Measurements from ENCODE around the gene CCDC188. TPM values are rescaled to one million over a fixed set of nuclear protein-coding genes. Genes with fewer than 3 reads are reported as not detected.

Gene CCDC188
- total and polyA plus RNA-seq, 4 experiments from 2014 or later, result not detected

- POLR2A ChIA-PET (ENCODE audit: partially characterized antibody), result no interaction called here
- peaks cover 0 to 5% of the 10 kb centered on the region in 2 donors for H3K36me3 Mint-ChIP-seq
- peak overlapping the region in 1 of 7 donors; percentile 52 for H3K27ac Mint-ChIP-seq
These were observed 6.8 kb downstream of the CCDC188 start for GRCh38 chr22:20143883-20144665.

GRCh38 chr22:20142711-20143621, 7.9 kb downstream of the CCDC188 start:
- intact Hi-C loops (cut with micrococcal nuclease), result no loop called here
- no peaks in the 10 kb centered on the region for H3K9me3 ChIP-seq (ENCODE audit: control insufficient read depth in 1 of 2, low read length in 2 of 2)
- H3K4me3 ChIP-seq (ENCODE audit: low read length in 2 of 2), result no peak overlapping the region
- H3K4me1 ChIP-seq (ENCODE audit: insufficient read depth, low read length), result no peaks in the 10 kb centered on the region
- no peaks in the 10 kb centered on the region for H3K36me3 ChIP-seq (ENCODE audit: insufficient read depth, low read length)
- Mint-ChIP-seq H3K9me3 (no peaks in the 10 kb centered on the region), H3K27me3 (no peaks in the 10 kb centered on the region), H3K36me3 (peaks cover 0 to 5% of the 10 kb centered on the region in 2 donors), H3K27ac (no peak overlapping the region), H3K4me3 (no peak overlapping the region), H3K4me1 (peaks cover 0 to 8% (median under 1%) of the 10 kb centered on the region in 4 donors)
- H3K27ac ChIP-seq (ENCODE audit: low read depth, low read length), result no peak overlapping the region
- no peaks in the 10 kb centered on the region for H3K27me3 ChIP-seq (ENCODE audit: insufficient read depth, low read length)
- DNase-seq, result no peak
- CTCF ChIA-PET (ENCODE audit: partially characterized antibody), result no interaction called here
- POLR2A ChIA-PET (ENCODE audit: partially characterized antibody), result no interaction called here

More at GRCh38 chr22:20143883-20144665, 6.8 kb downstream of the CCDC188 start:
- H3K9me3 ChIP-seq (ENCODE audit: control insufficient read depth in 1 of 2, low read length in 2 of 2), result no peaks in the 10 kb centered on the region
- H3K9me3 Mint-ChIP-seq, result no peaks in the 10 kb centered on the region
- no peaks in the 10 kb centered on the region for H3K27me3 Mint-ChIP-seq
- H3K4me1 Mint-ChIP-seq, result peaks cover 0 to 3% (median 0%) of the 10 kb centered on the region in 4 donors
- H3K27me3 ChIP-seq (ENCODE audit: insufficient read depth, low read length), result no peaks in the 10 kb centered on the region
- CTCF ChIA-PET (ENCODE audit: partially characterized antibody), result no interaction called here
- no peak overlapping the region for H3K27ac ChIP-seq (ENCODE audit: low read depth, low read length)
- H3K4me3 Mint-ChIP-seq, result no peak overlapping the region
- H3K36me3 ChIP-seq (ENCODE audit: insufficient read depth, low read length), result no peaks in the 10 kb centered on the region
- H3K4me1 ChIP-seq (ENCODE audit: insufficient read depth, low read length), result no peaks in the 10 kb centered on the region
- intact Hi-C loops (cut with micrococcal nuclease), result no loop called here
- H3K4me3 ChIP-seq (ENCODE audit: low read length in 2 of 2), result no peak overlapping the region
- DNase-seq, result no peak

- Histone ChIP-seq H3K9me3 (ENCODE audit: control insufficient read depth in 1 of 2, low read length in 2 of 2) (no peaks in the 10 kb centered on the region), H3K36me3 (ENCODE audit: insufficient read depth, low read length) (no peaks in the 10 kb centered on the region), H3K27ac (ENCODE audit: low read depth, low read length) (no peak overlapping the region), H3K27me3 (ENCODE audit: insufficient read depth, low read length) (no peaks in the 10 kb centered on the region), H3K4me1 (ENCODE audit: insufficient read depth, low read length) (peaks cover 10% of the 10 kb centered on the region), H3K4me3 (ENCODE audit: low read length in 2 of 2) (no peak overlapping the region)
- Mint-ChIP-seq H3K4me3 (no peak overlapping the region), H3K27ac (peak overlapping the region in 1 of 7 donors; percentile 29), H3K27me3 (no peaks in the 10 kb centered on the region), H3K4me1 (peaks cover 4 to 22% (median 8%) of the 10 kb centered on the region in 4 donors), H3K9me3 (no peaks in the 10 kb centered on the region), H3K36me3 (peaks cover 0 to 5% of the 10 kb centered on the region in 2 donors)
- ChIA-PET CTCF (ENCODE audit: partially characterized antibody) (no interaction called here), POLR2A (ENCODE audit: partially characterized antibody) (no interaction called here)
- intact Hi-C loops (cut with micrococcal nuclease), result no loop called here
- no peak for DNase-seq
These were observed 9.4 kb downstream of the CCDC188 start for GRCh38 chr22:20141186-20142077.

- H3K9me3 Mint-ChIP-seq, result no peaks in the 10 kb centered on the region
- POLR2A ChIA-PET (ENCODE audit: partially characterized antibody), result no interaction called here
- no peak overlapping the region for H3K27ac Mint-ChIP-seq
- H3K36me3 Mint-ChIP-seq, result peaks cover 0 to 5% of the 10 kb centered on the region in 2 donors
- Histone ChIP-seq H3K4me3 (ENCODE audit: low read length in 2 of 2) (no peak overlapping the region), H3K27ac (ENCODE audit: low read depth, low read length) (no peak overlapping the region), H3K9me3 (ENCODE audit: control insufficient read depth in 1 of 2, low read length in 2 of 2) (no peaks in the 10 kb centered on the region), H3K4me1 (ENCODE audit: insufficient read depth, low read length) (peaks cover 16% of the 10 kb centered on the region), H3K27me3 (ENCODE audit: insufficient read depth, low read length) (no peaks in the 10 kb centered on the region), H3K36me3 (ENCODE audit: insufficient read depth, low read length) (no peaks in the 10 kb centered on the region)
- no peak overlapping the region for H3K4me3 Mint-ChIP-seq
- H3K4me1 Mint-ChIP-seq, result peaks cover 7 to 30% (median 12%) of the 10 kb centered on the region in 4 donors
- intact Hi-C loops (cut with micrococcal nuclease), result no loop called here
- CTCF ChIA-PET (ENCODE audit: partially characterized antibody), result interaction anchor here (0.6 kb wide), 1 partner anchor 381 kb away, joined by 4 read pairs; no protein-coding TSS in a partner anchor
- no peaks in the 10 kb centered on the region for H3K27me3 Mint-ChIP-seq
- no peak for DNase-seq
These were observed 10.3 kb downstream of the CCDC188 start for GRCh38 chr22:20140521-20140964.

- H3K4me1 Mint-ChIP-seq, result peaks cover 7 to 34% (median 14%) of the 10 kb centered on the region in 4 donors
- H3K27ac Mint-ChIP-seq, result no peak overlapping the region
- no peaks in the 10 kb centered on the region for H3K9me3 ChIP-seq (ENCODE audit: control insufficient read depth in 1 of 2, low read length in 2 of 2)
These were observed 10.8 kb downstream of the CCDC188 start for GRCh38 chr22:20140107-20140445.

GRCh38 chr22:20139391-20140106, 11.3 kb downstream of the CCDC188 start:
- Histone ChIP-seq H3K4me1 (ENCODE audit: insufficient read depth, low read length) (peaks cover 21% of the 10 kb centered on the region), H3K27me3 (ENCODE audit: insufficient read depth, low read length) (no peaks in the 10 kb centered on the region), H3K27ac (ENCODE audit: low read depth, low read length) (no peak overlapping the region), H3K4me3 (ENCODE audit: low read length in 2 of 2) (no peak overlapping the region), H3K9me3 (ENCODE audit: control insufficient read depth in 1 of 2, low read length in 2 of 2) (no peaks in the 10 kb centered on the region), H3K36me3 (ENCODE audit: insufficient read depth, low read length) (no peaks in the 10 kb centered on the region)
- POLR2A ChIA-PET (ENCODE audit: partially characterized antibody), result no interaction called here
- H3K27me3 Mint-ChIP-seq, result no peaks in the 10 kb centered on the region
- no peaks in the 10 kb centered on the region for H3K9me3 Mint-ChIP-seq
- no peak for DNase-seq
- intact Hi-C loops (cut with micrococcal nuclease), result no loop called here
- peak overlapping the region in 1 of 7 donors; percentile 82 for H3K27ac Mint-ChIP-seq
- peaks cover 7 to 38% (median 16%) of the 10 kb centered on the region in 4 donors for H3K4me1 Mint-ChIP-seq
- H3K4me3 Mint-ChIP-seq, result no peak overlapping the region
- CTCF ChIA-PET (ENCODE audit: partially characterized antibody), result no interaction called here
- peaks cover 0 to 5% of the 10 kb centered on the region in 2 donors for H3K36me3 Mint-ChIP-seq

More at GRCh38 chr22:20140107-20140445, 10.8 kb downstream of the CCDC188 start:
- Mint-ChIP-seq H3K36me3 (peaks cover 0 to 5% of the 10 kb centered on the region in 2 donors), H3K9me3 (no peaks in the 10 kb centered on the region), H3K4me3 (no peak overlapping the region), H3K27me3 (no peaks in the 10 kb centered on the region)
- CTCF ChIA-PET (ENCODE audit: partially characterized antibody), result interaction anchor here (0.6 kb wide), 1 partner anchor 381 kb away, joined by 4 read pairs; no protein-coding TSS in a partner anchor
- Histone ChIP-seq H3K27ac (ENCODE audit: low read depth, low read length) (no peak overlapping the region), H3K4me1 (ENCODE audit: insufficient read depth, low read length) (peaks cover 19% of the 10 kb centered on the region), H3K4me3 (ENCODE audit: low read length in 2 of 2) (no peak overlapping the region), H3K27me3 (ENCODE audit: insufficient read depth, low read length) (no peaks in the 10 kb centered on the region), H3K36me3 (ENCODE audit: insufficient read depth, low read length) (no peaks in the 10 kb centered on the region)
- no peak for DNase-seq
- POLR2A ChIA-PET (ENCODE audit: partially characterized antibody), result no interaction called here
- intact Hi-C loops (cut with micrococcal nuclease), result no loop called here

All from CD4-positive, alpha-beta memory T cell (primary cell).